Liver (tissue), 9 donors: ENCODE data around the gene NAA80. TPM values are rescaled to one million over a fixed set of nuclear protein-coding genes. Genes with fewer than 3 reads are reported as not detected.

Experiments used
- DNase-seq: peaks from one replicate; pipeline ENCODE4 v3.0.0-alpha.2; 2017; ENCODE audit warnings: low spot score
- H3K27ac ChIP-seq, 2 donors: one replicate each; pipeline ENCODE4 v1.7.0; 2013; ENCODE audit warnings: inconsistent platforms in 2 of 2, low read length in 2 of 2, control low read depth in 1 of 2, low read depth in 1 of 2, mild to moderate bottlenecking in 1 of 2
- H3K27me3 ChIP-seq, 4 donors: one replicate each; pipeline versions ENCODE4 v1.6.1 to v1.7.0; 2013; ENCODE audit warnings: low read length in 3 of 4, inconsistent platforms in 1 of 4, mild to moderate bottlenecking in 1 of 4, moderate library complexity in 1 of 4; ENCODE audit not compliant: control insufficient read depth in 4 of 4, insufficient read depth in 4 of 4
- H3K36me3 ChIP-seq, 4 donors: one replicate each; pipeline versions ENCODE4 v1.6.1 to v1.7.0; 2013; ENCODE audit warnings: low read length in 3 of 4, mild to moderate bottlenecking in 3 of 4, low read depth in 1 of 4, moderate library complexity in 1 of 4; ENCODE audit not compliant: control insufficient read depth in 4 of 4, insufficient read depth in 3 of 4
- H3K4me1 ChIP-seq, 4 donors: one replicate each; pipeline versions ENCODE4 v1.6.1 to v1.7.0; 2013; ENCODE audit warnings: low read length in 3 of 4, mild to moderate bottlenecking in 3 of 4, moderate library complexity in 1 of 4; ENCODE audit not compliant: control insufficient read depth in 4 of 4, insufficient read depth in 4 of 4
- H3K4me3 ChIP-seq, 3 donors: one replicate each; pipeline versions ENCODE4 v1.6.1 to v1.7.0; 2013; ENCODE audit warnings: low read length in 3 of 3, control low read depth in 1 of 3, low read depth in 1 of 3, mild to moderate bottlenecking in 1 of 3
- H3K9ac ChIP-seq, 2 donors: one replicate each; pipeline ENCODE4 v1.7.0; 2013; ENCODE audit warnings: low read length in 2 of 2, mild to moderate bottlenecking in 2 of 2, moderate library complexity in 2 of 2, control low read depth in 1 of 2, low read depth in 1 of 2
- H3K9me3 ChIP-seq, 4 donors: one replicate each; pipeline versions ENCODE4 v1.6.1 to v1.7.0; 2013; ENCODE audit warnings: low read length in 3 of 4; ENCODE audit not compliant: control insufficient read depth in 4 of 4
- ATF3 ChIP-seq: IDR thresholded peaks from 2 replicates; pipeline ENCODE4 v1.6.1; 2016; ENCODE audit warnings: antibody characterized with exemption
- JUND ChIP-seq, 2 donors: IDR thresholded peaks; 2 replicates each; pipeline ENCODE4 v1.6.1; 2016; ENCODE audit warnings: antibody characterized with exemption in 2 of 2
- RAD21 ChIP-seq, 2 donors: IDR thresholded peaks; 2 replicates each; pipeline ENCODE4 v1.6.1; 2016; ENCODE audit warnings: antibody characterized with exemption in 2 of 2, mild to moderate bottlenecking in 2 of 2
- REST ChIP-seq: IDR thresholded peaks from 2 replicates; pipeline ENCODE4 v1.6.1; 2016; ENCODE audit warnings: antibody characterized with exemption, mild to moderate bottlenecking
- ZBTB33 ChIP-seq: IDR thresholded peaks from 2 replicates; pipeline ENCODE4 v1.6.1; 2016; ENCODE audit warnings: antibody characterized with exemption
- WGBS: extraction: QIAGEN DNeasy Blood & Tissue Kit; methylation state at CpG from one replicate; pipeline ENCODE4 v1.1.7; 2013; 5-methylcytosine and 5-hydroxymethylcytosine counted together
- polyA plus RNA-seq, 2 donors: library from polyadenylated mRNA; stranded (reverse) in 1 of 2; unstranded in 1 of 2; fragments of 200-250 nt in 1 of 2; fragments of >200 nt in 1 of 2; fragmentation: Nextera tagmentation in 1 of 2; extraction: Ambion mirVana in 1 of 2; gene quantifications; one replicate each; pipeline versions ENCODE4 v1.2.1 to v1.2.3, GENCODE V29; 2013 to 2015
- total RNA-seq, 2 donors: library from RNA; depleted of rRNA; stranded (reverse); fragments of >200 nt; gene quantifications; one replicate each; pipeline ENCODE4 v1.2.3, GENCODE V29; 2014
- donor health status: healthy.
- donor health status: healthy.
- donor health status: healthy.
- donor health status: healthy.
- donor health status: healthy.

NAA80 gene
- total and polyA plus RNA-seq, 4 donors, result 1.6 to 5.5 (median 2.0) TPM

- no peak for TF ChIP-seq ATF3
Observed at GRCh38 chr3:50297384-50297775, 1.8 kb downstream of the NAA80 start (continued).

GRCh38 chr3:50296721-50297383, 2.4 kb downstream of the NAA80 start:
- peaks cover 12 to 43% (median 34%) of the 10 kb centered on the region in 4 donors for H3K4me1 ChIP-seq
- H3K36me3 ChIP-seq, result peaks cover 0 to 3% (median 0%) of the 10 kb centered on the region in 4 donors
- no peaks in the 10 kb centered on the region for H3K27me3 ChIP-seq
- no peak overlapping the region for H3K4me3 ChIP-seq
- no peaks in the 10 kb centered on the region for H3K9me3 ChIP-seq
- no peak overlapping the region for H3K9ac ChIP-seq
- H3K27ac ChIP-seq, result no peak overlapping the region
- DNase-seq, result no peak
- TF ChIP-seq REST (no peak), ZBTB33 (no peak), JUND (IDR thresholded peaks at IDR 0.05) (no peak), ATF3 (no peak), RAD21 (IDR thresholded peaks at IDR 0.05) (no peak)
- WGBS, result 95% methylated on average over 18 of the region's 18 CpGs

- H3K4me1 ChIP-seq, result peaks cover 10 to 44% (median 35%) of the 10 kb centered on the region in 4 donors
- TF ChIP-seq REST, result no peak
- H3K9me3 ChIP-seq, result no peaks in the 10 kb centered on the region
- H3K36me3 ChIP-seq, result peaks cover 0 to 3% (median 0%) of the 10 kb centered on the region in 4 donors
- H3K27ac ChIP-seq, result no peak overlapping the region
- H3K4me3 ChIP-seq, result no peak overlapping the region
- H3K27me3 ChIP-seq, result no peaks in the 10 kb centered on the region
- WGBS, result 93% methylated on average over 8 of the region's 8 CpGs
- no peak overlapping the region for H3K9ac ChIP-seq
- DNase-seq, result no peak
Observed at GRCh38 chr3:50295553-50296431, 3.4 kb downstream of the NAA80 start.
